GM12865 (cell line): ENCODE results near the gene AKR1B15.
A peak's percentile ranks its signal among the peaks of the same experiment; 100 is the strongest.

Experiments
- DNase-seq: peaks from one replicate; pipeline ENCODE4 v3.0.0; 2010; ENCODE audit warnings: low read depth
- H3K4me3 ChIP-seq: 2 replicates; pipeline ENCODE4 v1.5.1; 2011; ENCODE audit warnings: mild to moderate bottlenecking, low read depth, low read length, control low read depth
- TF ChIP-seq, protein P1 (sequence below): IDR thresholded peaks from 2 replicates; pipeline ENCODE4 v1.5.1; 2011; ENCODE audit warnings: low read length, control low read depth, low read depth, inconsistent platforms; ENCODE audit not compliant: insufficient read depth; ENCODE audit errors: missing control alignments

The AKR1B15 gene

GRCh38 chr7:134548877-134549276, at the start of gene AKR1B15:
Gene AKR1B15 (plus strand): TSS chr7:134549110. CDS start chr7:134564620, 15,510 bp downstream.
- H3K4me3 ChIP-seq = peak within 1 kb of the TSS; percentile 24
- DNase-seq = peak; percentile 91
- TF ChIP-seq, protein P1, sequence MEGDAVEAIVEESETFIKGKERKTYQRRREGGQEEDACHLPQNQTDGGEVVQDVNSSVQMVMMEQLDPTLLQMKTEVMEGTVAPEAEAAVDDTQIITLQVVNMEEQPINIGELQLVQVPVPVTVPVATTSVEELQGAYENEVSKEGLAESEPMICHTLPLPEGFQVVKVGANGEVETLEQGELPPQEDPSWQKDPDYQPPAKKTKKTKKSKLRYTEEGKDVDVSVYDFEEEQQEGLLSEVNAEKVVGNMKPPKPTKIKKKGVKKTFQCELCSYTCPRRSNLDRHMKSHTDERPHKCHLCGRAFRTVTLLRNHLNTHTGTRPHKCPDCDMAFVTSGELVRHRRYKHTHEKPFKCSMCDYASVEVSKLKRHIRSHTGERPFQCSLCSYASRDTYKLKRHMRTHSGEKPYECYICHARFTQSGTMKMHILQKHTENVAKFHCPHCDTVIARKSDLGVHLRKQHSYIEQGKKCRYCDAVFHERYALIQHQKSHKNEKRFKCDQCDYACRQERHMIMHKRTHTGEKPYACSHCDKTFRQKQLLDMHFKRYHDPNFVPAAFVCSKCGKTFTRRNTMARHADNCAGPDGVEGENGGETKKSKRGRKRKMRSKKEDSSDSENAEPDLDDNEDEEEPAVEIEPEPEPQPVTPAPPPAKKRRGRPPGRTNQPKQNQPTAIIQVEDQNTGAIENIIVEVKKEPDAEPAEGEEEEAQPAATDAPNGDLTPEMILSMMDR = no peak

GRCh38 chr7:134500406-134500805, 48.5 kb upstream of the AKR1B15 start:
- DNase-seq = no peak
- H3K4me3 ChIP-seq = no peak overlapping the region
- TF ChIP-seq, protein P1 = no peak

GRCh38 chr7:134500982-134501381, 47.9 kb upstream of the AKR1B15 start:
- H3K4me3 ChIP-seq = no peak overlapping the region
- no peak for DNase-seq
- TF ChIP-seq, protein P1 = no peak

DNA sequence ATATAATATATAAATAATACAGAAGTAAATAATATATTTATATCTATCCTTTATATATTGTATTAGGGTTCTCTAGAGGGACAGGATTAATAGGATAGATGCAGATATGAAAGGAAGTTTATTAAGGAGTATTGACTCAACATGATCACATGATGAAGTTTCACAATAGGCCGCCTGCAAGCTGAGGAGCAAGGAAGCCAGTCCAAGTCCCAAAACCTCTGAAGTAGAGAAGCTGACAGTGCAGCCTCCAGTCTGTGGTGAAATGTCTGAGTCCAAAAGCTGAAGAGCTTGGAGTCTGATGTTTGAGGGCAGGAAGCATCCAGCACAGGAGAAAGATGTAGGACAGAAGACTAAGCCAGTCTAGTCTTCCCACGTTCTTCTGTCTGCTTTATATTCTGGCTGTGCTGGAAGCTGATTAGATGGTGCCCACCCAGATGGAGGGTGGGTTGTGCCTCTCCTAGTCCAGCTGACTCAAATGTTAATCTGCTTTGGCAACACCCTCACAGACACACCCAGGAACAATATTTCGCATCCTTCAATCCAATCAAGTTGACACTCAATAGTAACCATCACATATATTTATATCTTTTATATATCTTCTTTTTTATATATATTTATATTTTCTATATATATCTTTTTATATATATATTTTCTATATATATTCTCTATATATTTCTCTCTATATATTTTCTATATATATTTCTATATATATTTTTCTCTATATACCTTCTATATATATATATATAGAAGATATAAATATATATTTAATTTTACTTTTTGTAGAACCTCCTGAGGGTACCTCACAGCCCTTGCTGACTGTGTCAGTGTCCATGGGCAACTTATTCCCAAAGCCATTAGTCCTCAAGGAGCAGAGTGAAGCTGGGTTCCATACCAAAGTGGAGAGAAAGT, 46.2 kb upstream of the AKR1B15 start:
- TF ChIP-seq, protein P1 = no peak
- DNase-seq = no peak
- no peak overlapping the region for H3K4me3 ChIP-seq

GRCh38 chr7:134504660-134505164, 44.2 kb upstream of the AKR1B15 start:
- TF ChIP-seq, protein P1 = no peak
- DNase-seq = no peak
- H3K4me3 ChIP-seq = no peak overlapping the region

- H3K4me3 ChIP-seq = no peak overlapping the region
- TF ChIP-seq, protein P1 = no peak
- DNase-seq = no peak
Measured at GRCh38 chr7:134505856-134506255, 43.1 kb upstream of the AKR1B15 start.

- no peak for DNase-seq
- TF ChIP-seq, protein P1 = no peak
- H3K4me3 ChIP-seq = no peak overlapping the region
Measured at GRCh38 chr7:134509010-134509409, 39.9 kb upstream of the AKR1B15 start.
